Neural progenitor cell (in vitro differentiated cells): Measurements from ENCODE around the gene GPR12.

Experiments
- EZH2 ChIP-seq: fragments of 200-600 bp; sonication (generic); IDR thresholded peaks from 2 replicates; pipeline ENCODE4 v1.6.1; 2017; ENCODE audit warnings: antibody characterized with exemption, mild to moderate bottlenecking, moderate library complexity
- TF ChIP-seq, protein P1 (sequence below): fragments of 200-600 bp; sonication (generic); IDR thresholded peaks from 2 replicates; pipeline ENCODE4 v1.5.1; 2017; ENCODE audit warnings: antibody characterized with exemption, mild to moderate bottlenecking

DNA sequence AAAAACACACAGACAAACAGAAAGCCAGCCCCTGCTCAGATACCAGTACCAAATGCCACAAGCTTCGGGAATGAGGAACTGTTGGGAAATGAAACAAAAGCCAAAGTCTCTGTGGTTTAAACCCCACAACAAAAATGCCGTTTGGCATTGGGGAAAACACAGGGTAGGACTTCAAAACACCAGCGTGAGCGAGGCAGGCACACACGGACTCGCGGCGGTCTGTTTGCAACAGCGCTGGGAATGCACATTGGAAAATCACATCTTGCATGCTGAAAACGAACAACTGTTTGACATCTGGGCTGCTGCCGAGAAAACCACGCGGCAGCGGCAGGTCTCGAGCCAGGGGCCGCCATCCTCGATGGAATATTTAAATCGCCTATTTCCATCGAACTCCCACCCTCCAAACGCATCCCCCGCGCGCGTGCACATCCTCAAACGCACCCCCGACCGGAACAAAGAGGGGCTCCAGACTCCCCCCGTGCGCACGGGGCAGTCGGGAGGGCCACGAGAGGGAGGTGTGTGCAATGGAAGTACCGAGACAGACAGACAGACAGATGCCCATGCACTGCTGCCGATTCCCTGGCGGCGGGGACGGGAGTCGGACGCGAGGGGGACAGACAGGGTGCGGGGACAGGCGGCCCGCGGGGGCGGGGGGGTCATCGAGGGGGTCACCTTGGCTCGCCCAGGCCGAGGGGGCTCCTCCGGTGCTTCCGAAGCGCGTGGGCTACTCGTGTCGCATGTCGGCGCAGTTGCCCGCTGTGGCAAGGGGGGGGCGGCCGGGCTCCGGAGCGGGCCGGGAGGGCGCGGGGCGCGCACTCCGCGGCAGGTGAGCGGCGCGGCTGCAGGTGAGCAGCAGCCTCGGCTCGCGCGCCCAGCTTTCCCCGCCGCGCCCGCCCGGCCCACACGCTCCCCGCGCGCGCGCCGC is at the start of gene GPR12:
- TF ChIP-seq, protein P1, sequence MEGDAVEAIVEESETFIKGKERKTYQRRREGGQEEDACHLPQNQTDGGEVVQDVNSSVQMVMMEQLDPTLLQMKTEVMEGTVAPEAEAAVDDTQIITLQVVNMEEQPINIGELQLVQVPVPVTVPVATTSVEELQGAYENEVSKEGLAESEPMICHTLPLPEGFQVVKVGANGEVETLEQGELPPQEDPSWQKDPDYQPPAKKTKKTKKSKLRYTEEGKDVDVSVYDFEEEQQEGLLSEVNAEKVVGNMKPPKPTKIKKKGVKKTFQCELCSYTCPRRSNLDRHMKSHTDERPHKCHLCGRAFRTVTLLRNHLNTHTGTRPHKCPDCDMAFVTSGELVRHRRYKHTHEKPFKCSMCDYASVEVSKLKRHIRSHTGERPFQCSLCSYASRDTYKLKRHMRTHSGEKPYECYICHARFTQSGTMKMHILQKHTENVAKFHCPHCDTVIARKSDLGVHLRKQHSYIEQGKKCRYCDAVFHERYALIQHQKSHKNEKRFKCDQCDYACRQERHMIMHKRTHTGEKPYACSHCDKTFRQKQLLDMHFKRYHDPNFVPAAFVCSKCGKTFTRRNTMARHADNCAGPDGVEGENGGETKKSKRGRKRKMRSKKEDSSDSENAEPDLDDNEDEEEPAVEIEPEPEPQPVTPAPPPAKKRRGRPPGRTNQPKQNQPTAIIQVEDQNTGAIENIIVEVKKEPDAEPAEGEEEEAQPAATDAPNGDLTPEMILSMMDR: no peak
- peak; percentile 93 for TF ChIP-seq EZH2
